ENCODE measurements around the gene INSL6.
"Not testable (repeated sequence)": the region's sequence is repeated elsewhere in the genome, so short reads cannot be mapped to it uniquely, and the experiment has no call there.

Gene INSL6, protein sequence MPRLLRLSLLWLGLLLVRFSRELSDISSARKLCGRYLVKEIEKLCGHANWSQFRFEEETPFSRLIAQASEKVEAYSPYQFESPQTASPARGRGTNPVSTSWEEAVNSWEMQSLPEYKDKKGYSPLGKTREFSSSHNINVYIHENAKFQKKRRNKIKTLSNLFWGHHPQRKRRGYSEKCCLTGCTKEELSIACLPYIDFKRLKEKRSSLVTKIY

GRCh38 chr9:5185220-5185840 lies at the start of gene INSL6:
Gene INSL6, minus strand, starts transcription at chr9:5185639. Its CDS starts 37 bp downstream, at chr9:5185602.
- DNase-seq: no peak

DNA sequence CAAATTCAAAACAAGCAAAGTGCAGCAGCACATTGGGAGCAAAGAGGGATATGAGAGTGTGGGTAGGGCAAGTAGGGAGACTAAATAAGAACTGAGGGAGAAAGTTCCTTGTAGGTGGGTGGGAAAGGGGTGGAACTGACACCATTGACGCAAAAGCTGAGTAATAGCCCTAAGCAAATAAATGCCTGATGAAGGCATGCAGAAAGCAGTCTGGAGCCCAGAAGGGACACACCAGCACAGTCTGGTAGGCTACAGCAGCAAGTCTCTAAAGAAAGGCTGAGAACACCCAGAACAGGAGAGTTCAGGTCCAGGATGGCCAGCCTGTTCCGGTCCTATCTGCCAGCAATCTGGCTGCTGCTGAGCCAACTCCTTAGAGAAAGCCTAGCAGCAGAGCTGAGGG lies 45.8 kb upstream of the INSL6 start, which contains the start of gene INSL4:
INSL4 (plus strand) TSS at position 208 of the 400 bp plus-strand sequence; CDS start at position 313, 105 bp downstream.
- DNase-seq: no peak

DNA sequence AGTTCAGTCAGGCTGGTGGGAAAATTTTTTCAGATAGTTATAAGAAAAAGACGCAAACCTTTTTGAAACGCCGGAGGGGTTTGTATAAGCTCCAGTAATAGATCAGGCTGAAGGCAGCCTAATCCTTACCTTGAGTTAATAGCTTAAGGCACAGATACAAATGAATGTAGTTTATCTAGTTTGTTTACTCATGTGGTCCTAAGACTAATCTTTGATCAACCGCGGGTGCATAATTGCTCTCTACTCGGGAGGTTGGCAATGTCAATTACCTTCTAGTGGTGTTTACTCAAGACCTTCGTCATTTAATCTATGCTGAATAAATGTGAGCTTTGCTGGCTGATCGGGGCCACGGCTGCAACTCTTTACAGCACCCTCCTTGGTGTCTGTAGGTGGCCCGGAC lies 45.1 kb upstream of the INSL6 start:
- no peak for DNase-seq

DNA sequence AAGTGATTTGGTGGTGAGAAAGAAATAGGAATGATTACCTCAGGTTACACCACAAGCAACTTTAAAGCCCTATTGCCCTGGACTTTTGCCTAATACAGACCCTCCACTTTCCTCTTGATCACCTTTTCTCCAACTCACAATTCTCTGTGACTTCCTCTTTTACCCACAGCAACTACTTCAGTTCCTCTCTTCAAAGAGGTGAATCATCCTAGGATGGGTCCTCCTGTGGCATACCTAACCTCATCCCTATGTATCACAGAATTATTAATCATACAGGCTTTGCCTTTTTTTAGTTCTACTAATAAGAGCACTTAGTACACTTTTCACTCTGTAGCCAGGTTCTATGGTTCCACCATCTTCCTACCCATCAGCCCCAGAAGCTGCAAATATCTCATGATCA lies 19.6 kb upstream of the INSL6 start:
- DNase-seq: no peak

GRCh38 chr9:5195463-5195862 lies 10.0 kb upstream of the INSL6 start:
- no peak for DNase-seq

GRCh38 chr9:5193345-5193744 lies 7.9 kb upstream of the INSL6 start:
- DNase-seq: no peak

DNA sequence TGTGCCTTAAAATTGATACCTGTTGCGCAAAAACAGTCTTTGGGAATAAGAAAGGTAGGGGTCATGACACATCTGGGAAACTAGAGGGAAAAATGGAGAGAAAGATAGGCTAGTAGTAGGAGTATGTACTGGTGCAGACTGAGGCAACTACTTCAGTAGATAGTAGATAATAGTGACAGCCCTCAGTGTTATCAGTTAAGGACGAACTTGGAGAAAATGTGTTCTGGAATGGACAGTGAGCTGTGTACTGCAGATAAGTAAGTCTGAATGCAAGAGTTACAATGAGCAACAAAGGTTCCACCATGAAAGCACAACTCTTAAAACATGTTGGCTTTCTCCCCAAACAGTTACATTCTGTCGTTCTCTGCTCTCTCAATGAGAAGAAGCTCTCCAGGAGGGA lies 6.5 kb upstream of the INSL6 start:
- DNase-seq: no peak

- no peak for DNase-seq
Observed at GRCh38 chr9:5188060-5188984, 2.9 kb upstream of the INSL6 start.

GRCh38 chr9:5186416-5187169 lies 1.2 kb upstream of the INSL6 start:
- DNase-seq: peak; percentile 53

DNA sequence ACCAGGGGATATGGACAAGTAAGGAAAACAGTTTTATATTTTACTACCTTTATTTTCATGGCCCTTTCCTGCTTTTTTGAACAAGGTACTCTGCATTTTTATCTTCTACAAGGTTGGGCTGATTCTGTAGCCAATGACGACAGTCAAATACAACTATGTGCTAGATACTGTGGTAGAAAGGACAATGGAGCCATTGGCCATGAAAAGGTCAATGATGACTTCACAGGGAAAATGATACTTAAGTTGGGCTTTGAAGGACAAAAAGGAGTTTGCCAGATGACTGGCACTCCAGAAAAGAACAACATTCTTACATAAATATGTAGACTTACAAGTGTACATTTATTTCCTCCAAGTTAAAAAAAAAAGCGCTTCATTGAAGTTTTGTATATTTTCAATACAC lies 663 bp downstream of the INSL6 start:
- DNase-seq: no peak

- not testable (repeated sequence) for DNase-seq
Observed at GRCh38 chr9:5180631-5181030, 4.8 kb downstream of the INSL6 start.

DNA sequence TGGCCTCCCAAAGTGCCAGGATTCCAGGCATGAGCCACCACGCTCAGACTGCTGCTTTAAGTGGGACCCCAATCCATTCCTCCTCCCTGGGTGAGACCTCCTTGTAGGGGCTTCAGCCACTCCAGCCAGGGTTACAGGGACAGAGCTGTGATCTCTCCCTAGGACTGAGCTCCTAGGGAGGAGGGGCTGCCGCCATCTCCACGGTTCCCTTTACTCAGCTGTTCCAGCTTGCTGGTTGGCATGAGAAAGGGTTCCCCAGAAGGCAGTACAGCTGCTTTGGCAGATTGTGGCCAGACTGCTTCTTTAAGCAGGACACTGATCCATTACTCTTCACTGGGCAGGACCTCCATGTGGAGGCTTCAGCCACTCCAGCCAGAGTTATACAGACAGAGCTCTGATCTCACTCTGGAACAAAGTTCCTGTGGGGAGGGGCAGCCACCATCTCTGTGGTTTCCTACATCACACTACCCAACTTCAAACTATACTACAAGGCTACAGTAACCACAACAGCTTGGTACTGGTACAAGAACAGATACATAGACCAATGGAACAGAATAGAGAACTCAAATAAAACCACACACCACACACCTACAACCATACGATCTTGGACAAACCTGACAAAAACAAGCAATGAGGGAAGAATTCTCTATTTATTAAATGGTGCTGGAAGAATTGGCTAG lies 7.2 kb downstream of the INSL6 start:
- DNase-seq: peak; percentile 9

DNA sequence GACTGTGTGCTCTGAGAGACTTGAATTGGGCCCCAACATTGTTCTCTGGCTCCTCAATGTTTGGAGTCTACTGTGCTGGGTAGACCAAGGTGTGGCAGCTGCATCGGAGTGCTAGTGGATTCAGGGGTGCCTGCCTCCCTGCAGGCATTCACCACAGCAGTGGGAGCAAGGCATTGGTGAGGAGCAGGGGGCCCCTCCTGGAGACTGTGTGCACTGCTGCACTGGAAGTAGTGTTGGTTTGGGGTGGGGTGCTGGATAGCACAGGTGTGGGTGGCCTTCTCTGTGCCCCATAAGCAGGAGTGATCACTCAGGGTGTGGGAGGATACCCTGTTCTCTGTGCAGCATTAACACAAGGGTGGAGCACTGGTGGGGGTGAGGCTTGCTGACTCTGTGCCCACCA lies 39.2 kb downstream of the INSL6 start:
- DNase-seq: no peak

- DNase-seq: no peak
Observed at GRCh38 chr9:5144217-5144616, 41.2 kb downstream of the INSL6 start.

DNA sequence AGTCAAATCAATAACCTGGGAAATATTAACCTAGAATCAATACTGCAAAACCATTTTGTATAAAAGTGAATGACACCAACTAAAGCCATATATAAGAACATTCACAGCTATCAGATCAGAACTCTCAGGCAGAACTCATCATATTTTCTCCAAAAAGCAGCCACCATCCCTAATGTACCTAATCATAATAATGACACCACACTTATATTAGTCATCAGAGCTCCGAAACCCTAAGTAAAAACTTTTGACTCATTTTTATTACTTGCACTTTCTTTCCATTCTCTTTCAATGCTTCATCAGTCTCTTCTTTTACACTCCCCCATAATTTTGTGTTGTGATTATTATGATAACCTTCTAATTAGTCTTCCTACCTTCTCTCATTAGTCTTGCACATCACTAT lies 45.3 kb downstream of the INSL6 start:
- no peak for DNase-seq

- no peak for DNase-seq
Observed at GRCh38 chr9:5122516-5122915, 62.9 kb downstream of the INSL6 start.

- no peak for DNase-seq
Observed at GRCh38 chr9:5122116-5122515, 63.3 kb downstream of the INSL6 start.

DNA sequence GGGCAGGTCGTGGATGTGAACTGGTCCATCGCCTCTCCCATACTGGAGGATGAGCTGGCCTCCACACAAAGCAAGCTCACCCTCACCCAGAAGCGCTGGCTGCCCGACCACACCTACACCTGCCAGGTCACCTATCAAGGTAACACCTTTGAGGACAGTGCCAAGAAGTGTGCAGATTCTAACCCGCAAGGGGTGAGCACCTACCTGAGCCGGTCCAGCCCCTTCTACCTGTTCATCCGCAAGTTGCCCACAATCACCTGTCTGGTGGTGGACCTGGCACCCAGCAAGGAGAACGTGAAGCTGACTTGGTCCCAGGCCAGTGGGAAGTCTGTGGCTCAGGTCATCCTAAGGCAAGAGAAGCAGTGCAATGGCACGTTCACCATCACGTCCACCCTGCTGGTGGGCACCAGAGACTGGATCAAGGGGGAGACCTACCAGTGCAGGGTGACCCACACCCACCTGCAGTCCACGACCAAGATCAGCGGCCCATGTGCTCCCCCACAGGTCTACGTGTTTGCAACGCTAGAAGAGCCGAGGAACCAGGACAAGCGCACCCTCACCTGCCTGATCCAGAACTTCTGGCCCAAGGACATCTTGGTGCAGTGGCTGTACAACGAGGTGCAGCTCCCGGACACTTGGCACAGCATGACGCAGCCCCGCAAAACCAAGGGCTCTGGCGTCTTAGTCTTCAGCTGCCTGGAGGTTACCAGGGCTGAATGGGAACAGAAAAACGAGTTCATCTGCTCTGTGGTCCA lies 71.3 kb downstream of the INSL6 start:
- no peak for DNase-seq

Measured in activated CD4-positive, alpha-beta T cell treated with anti-CD3 and anti-CD28 coated beads, Interleukin-2, amount 50 U/mL, for 1 hour (primary cell).